Keratinocyte (primary cell): ENCODE measurements around the gene C11orf71. TPM values are rescaled to one million over a fixed set of nuclear protein-coding genes. Genes with fewer than 3 reads are reported as not detected.

Source experiments
- DNase-seq: peaks from one replicate; pipeline ENCODE4 v3.0.0-alpha.2; 2011; ENCODE audit warnings: low read depth, missing footprints, low spot score
- FAIRE-seq: peaks from 2 replicates; lab custom pipeline; 2011; peaks lifted over from hg19 to GRCh38; lab: Jason Lieb, UNC
- H2AFZ ChIP-seq: 2 replicates; pipeline ENCODE4 v1.6.0; 2012; ENCODE audit warnings: low read length, control low read depth, inconsistent platforms; ENCODE audit not compliant: control insufficient read depth
- H3K27ac ChIP-seq: 2 replicates; pipeline ENCODE4 v1.5.1; 2011; ENCODE audit warnings: low read length; ENCODE audit not compliant: control insufficient read depth, insufficient read depth
- H3K27me3 ChIP-seq: 3 replicates; pipeline ENCODE4 v1.6.0; 2011; ENCODE audit warnings: low read length; ENCODE audit not compliant: control insufficient read depth, insufficient read depth; ENCODE audit errors: extremely low read depth
- H3K36me3 ChIP-seq, 2 experiments: 2 replicates in 1 of 2; 3 replicates in 1 of 2; pipeline ENCODE4 v1.5.1; 2011; ENCODE audit warnings: low read length in 2 of 2, mild to moderate bottlenecking in 1 of 2; ENCODE audit not compliant: control insufficient read depth in 2 of 2, insufficient read depth in 2 of 2; ENCODE audit errors: extremely low read depth in 1 of 2
- H3K4me1 ChIP-seq: 3 replicates; pipeline ENCODE4 v1.5.1; 2011; ENCODE audit warnings: low read length; ENCODE audit not compliant: control insufficient read depth, insufficient read depth; ENCODE audit errors: extremely low read depth
- H3K4me2 ChIP-seq: 3 replicates; pipeline ENCODE4 v1.6.0; 2011; ENCODE audit warnings: low read depth, low read length; ENCODE audit not compliant: control insufficient read depth, insufficient read depth; ENCODE audit errors: extremely low read depth
- H3K4me3 ChIP-seq, 3 experiments: fragments of 200-600 bp in 1 of 3; sonication (generic) in 1 of 3; 2 replicates in 2 of 3; 3 replicates in 1 of 3; pipeline ENCODE4 v1.5.1; 2011 to 2016; ENCODE audit warnings: low read length in 3 of 3, mild to moderate bottlenecking in 3 of 3, control low read depth in 2 of 3, inconsistent platforms in 1 of 3, low read depth in 1 of 3, mixed read lengths in 1 of 3, mixed run types in 1 of 3, moderate library complexity in 1 of 3; ENCODE audit not compliant: control insufficient read depth in 2 of 3, insufficient read depth in 2 of 3; ENCODE audit errors: extremely low read depth in 1 of 3
- H3K79me2 ChIP-seq: 2 replicates; pipeline ENCODE4 v1.6.0; 2012; ENCODE audit warnings: low read length; ENCODE audit not compliant: control insufficient read depth, insufficient read depth
- H3K9ac ChIP-seq: 3 replicates; pipeline ENCODE4 v1.6.0; 2011; ENCODE audit warnings: low read length; ENCODE audit not compliant: control insufficient read depth, insufficient read depth; ENCODE audit errors: extremely low read depth
- H3K9me1 ChIP-seq: 3 replicates; pipeline ENCODE4 v1.6.0; 2011; ENCODE audit warnings: low read length; ENCODE audit not compliant: control insufficient read depth, insufficient read depth; ENCODE audit errors: extremely low read depth
- H3K9me3 ChIP-seq: 2 replicates; pipeline ENCODE4 v1.5.1; 2012; ENCODE audit warnings: low read depth, low read length; ENCODE audit not compliant: control insufficient read depth
- H4K20me1 ChIP-seq: 3 replicates; pipeline ENCODE4 v1.6.0; 2011; ENCODE audit warnings: low read length; ENCODE audit not compliant: control insufficient read depth, insufficient read depth; ENCODE audit errors: extremely low read depth
- CTCF ChIP-seq, 3 experiments: IDR thresholded peaks in 1 of 3; conservative IDR thresholded peaks in 1 of 3; optimal IDR thresholded peaks in 1 of 3; 2 replicates in 2 of 3; 3 replicates in 1 of 3; pipeline versions ENCODE3 to v1.5.1; 2011; ENCODE audit warnings: low read length in 3 of 3, mild to moderate bottlenecking in 3 of 3, moderate library complexity in 2 of 3, control low read depth in 1 of 3, inconsistent platforms in 1 of 3; ENCODE audit not compliant: insufficient read depth in 2 of 3; ENCODE audit errors: extremely low read depth in 1 of 3
- EZH2 ChIP-seq: IDR thresholded peaks from one replicate; pipeline ENCODE4 v1.6.1; 2012; ENCODE audit warnings: inconsistent platforms, mild to moderate bottlenecking, low read length, moderate library complexity
- dilution Hi-C: fragments of 300-500 bp; cut with MboI; formaldehyde crosslinking; loops from one replicate; pipeline ENCODE4 v1.7.0; 2020; ENCODE audit warnings: low sequenced_read_pairs; ENCODE audit not compliant: extremely low pct_ligation_motif_present
- polyA minus RNA-seq, 3 experiments: library from RNA; depleted of rRNA, polyadenylated mRNA; stranded (reverse); fragments of >200 nt; gene quantifications; 1 replicate in 1 of 3; 2 replicates in 1 of 3; 3 replicates in 1 of 3; pipeline ENCODE4 v1.2.3, GENCODE V29; 2011
- polyA plus RNA-seq, 5 experiments: library from polyadenylated mRNA; depleted of rRNA in 3 of 5; stranded (reverse) in 3 of 5; stranded (forward) in 1 of 5; unstranded in 1 of 5; fragments of >200 nt; gene quantifications; 1 replicate in 1 of 5; 2 replicates in 3 of 5; 3 replicates in 1 of 5; pipeline versions ENCODE4 v1.2.1 to v1.2.3, GENCODE V29; 2011 to 2012; ENCODE audit warnings: missing spikeins in 2 of 5, low read depth in 1 of 5, low replicate concordance in 1 of 5

C11orf71 gene
- 1.4 to 3.7 TPM (median 2.1 TPM) in 3 replicates for polyA plus RNA-seq
- 1.6 TPM for polyA plus RNA-seq (2011; ENCODE audit: low read depth)
- 1.2 and 2.0 TPM in 2 replicates for polyA plus RNA-seq (2011; cell fraction: cytosol; rRNA removed)
- 2.2 and 2.5 TPM in 2 replicates for polyA plus RNA-seq (2011; cell fraction: nucleus; rRNA removed)
- polyA plus RNA-seq (2012; ENCODE audit: low replicate concordance), result 1.00 and 2.5 TPM in 2 replicates
- 0.99 to 1.6 TPM (median 1.3 TPM) in 3 replicates for polyA minus RNA-seq
- polyA minus RNA-seq (2011; cell fraction: cytosol; rRNA and poly(A)+ RNA removed), result not detected
- 1.3 and 1.6 TPM in 2 replicates for polyA minus RNA-seq (2011; cell fraction: nucleus; rRNA and poly(A)+ RNA removed)

GRCh38 chr11:114400216-114400914 lies at the start of gene C11orf71, which contains the start of gene RBM7:
TSS of gene C11orf71 (minus strand) at chr11:114400511. CDS start at chr11:114400331, 180 bp downstream.
TSS of gene RBM7 (plus strand) at chr11:114400666. CDS start at chr11:114400672, 6 bp downstream.
- Histone ChIP-seq H3K4me2 (peak within 1 kb of the TSS; percentile 99), H3K4me1 (peaks cover 19% of the 10 kb centered on the region), H3K27me3 (no peaks in the 10 kb centered on the region), H3K9me1 (no peaks in the 10 kb centered on the region), H3K27ac (peak within 1 kb of the TSS; percentile 98), H4K20me1 (no peaks in the 10 kb centered on the region), H3K79me2 (peaks cover 58% of the 10 kb centered on the region), H3K4me3 (peak within 1 kb of the TSS; percentile 61 to 89 (median 76)), H2AFZ (peak within 1 kb of the TSS; percentile 92), H3K36me3 (peaks cover under 1 to 5% of the 10 kb centered on the region in 2 experiments), H3K9ac (peak within 1 kb of the TSS; percentile 100), H3K9me3 (no peaks in the 10 kb centered on the region)
- dilution Hi-C loops, result no loop called here
- DNase-seq (peak; percentile 97), FAIRE-seq (peak; percentile 88)
- TF ChIP-seq CTCF (optimal IDR thresholded peaks at IDR 0.05 in 1 of 3, IDR thresholded peaks at IDR 0.05 in 1 of 3, conservative IDR thresholded peaks at IDR 0.05 in 1 of 3; ENCODE audit: extremely low read depth in 1 of 3, insufficient read depth in 2 of 3, low read length in 3 of 3), result no peak

- Histone ChIP-seq H3K9me1 (no peaks in the 10 kb centered on the region), H3K9ac (no peak overlapping the region), H3K79me2 (peaks cover 37% of the 10 kb centered on the region), H4K20me1 (no peaks in the 10 kb centered on the region), H3K27ac (no peak overlapping the region), H3K4me2 (no peak overlapping the region), H3K4me1 (no peaks in the 10 kb centered on the region), H3K27me3 (no peaks in the 10 kb centered on the region), H3K36me3 (peaks cover 22 to 25% of the 10 kb centered on the region in 2 experiments), H3K9me3 (no peaks in the 10 kb centered on the region), H3K4me3 (no peak overlapping the region), H2AFZ (no peak overlapping the region)
- FAIRE-seq (no peak), DNase-seq (no peak)
- dilution Hi-C loops, result no loop called here
- TF ChIP-seq EZH2 (no peak), CTCF (optimal IDR thresholded peaks at IDR 0.05 in 1 of 3, IDR thresholded peaks at IDR 0.05 in 1 of 3, conservative IDR thresholded peaks at IDR 0.05 in 1 of 3; ENCODE audit: extremely low read depth in 1 of 3, insufficient read depth in 2 of 3, low read length in 3 of 3) (no peak)
Observed at GRCh38 chr11:114449845-114450244, 49.5 kb upstream of the C11orf71 start.
